SK-N-SH (cell line): ENCODE data around the gene LHPP. TPM values are rescaled to one million over a fixed set of nuclear protein-coding genes. Genes with fewer than 3 reads are reported as not detected.

Experiments
- CTCF ChIA-PET: fragments of 300-600, 350-600 bp; formaldehyde crosslinking; extraction: SDS; loops from one replicate; lab custom pipeline; 2021; lab: Yijun Ruan, JAX
- POLR2A ChIA-PET: fragments of 350-600 bp; sonication (Branson Sonifier 250); formaldehyde crosslinking; extraction: SDS; loops from one replicate; lab custom pipeline; 2020; ENCODE audit warnings: antibody characterized with exemption, inconsistent platforms; lab: Yijun Ruan, JAX
- DNase-seq: peaks from one replicate; pipeline ENCODE4 v3.0.0; 2012
- H2AFZ ChIP-seq: fragments of 200-600 bp; sonication (generic); 2 replicates; pipeline ENCODE4 v1.8.1; 2016; ENCODE audit warnings: antibody characterized with exemption, mild to moderate bottlenecking, low read depth
- H3F3A ChIP-seq: fragments of 200-600 bp; sonication (generic); replicated peaks from 2 replicates; pipeline ENCODE3; 2016; ENCODE audit warnings: antibody characterized with exemption, mild to moderate bottlenecking; ENCODE audit not compliant: insufficient read depth
- H3K27ac ChIP-seq, 2 experiments: fragments of 200-500 bp in 1 of 2; fragments of 200-600 bp in 1 of 2; sonication (Bioruptor generic) in 1 of 2; sonication (generic), shearing (Covaris generic) in 1 of 2; 2 replicates each; pipeline versions ENCODE4 v1.5.1 to v1.6.1; 2014 to 2016; ENCODE audit warnings: low read depth in 2 of 2, inconsistent platforms in 1 of 2, low read length in 1 of 2, mild to moderate bottlenecking in 1 of 2, mixed read lengths in 1 of 2
- H3K27me3 ChIP-seq: fragments of 200-600 bp; sonication (generic), shearing (Covaris generic); 2 replicates; pipeline ENCODE4 v1.6.1; 2016; ENCODE audit warnings: mixed run types; ENCODE audit not compliant: insufficient read depth
- H3K36me3 ChIP-seq, 2 experiments: fragments of 200-500 bp in 1 of 2; fragments of 200-600 bp in 1 of 2; sonication (Bioruptor generic) in 1 of 2; sonication (generic) in 1 of 2; replicated peaks in 1 of 2; 2 replicates each; pipeline versions ENCODE3 to v1.5.1; 2014 to 2016; ENCODE audit warnings: low read length in 1 of 2, mild to moderate bottlenecking in 1 of 2; ENCODE audit not compliant: insufficient read depth in 2 of 2, control insufficient read depth in 1 of 2
- H3K4me1 ChIP-seq, 2 experiments: fragments of 200-500 bp in 1 of 2; fragments of 200-600 bp in 1 of 2; sonication (Bioruptor generic) in 1 of 2; sonication (generic), shearing (Covaris generic) in 1 of 2; 2 replicates each; pipeline versions ENCODE4 v1.5.1 to v1.6.1; 2014 to 2016; ENCODE audit warnings: low read depth in 1 of 2, low read length in 1 of 2, mixed run types in 1 of 2; ENCODE audit not compliant: insufficient read depth in 2 of 2, control insufficient read depth in 1 of 2
- H3K4me2 ChIP-seq: fragments of 200-600 bp; sonication (generic), shearing (Covaris generic); 2 replicates; pipeline ENCODE4 v1.6.1; 2017; ENCODE audit warnings: mixed run types
- H3K4me3 ChIP-seq, 2 experiments: fragments of 200-500 bp in 1 of 2; fragments of 200-600 bp in 1 of 2; sonication (Bioruptor generic) in 1 of 2; sonication (generic), shearing (Covaris generic) in 1 of 2; 2 replicates each; pipeline versions ENCODE4 v1.5.1 to v1.8.1; 2014 to 2016; ENCODE audit warnings: low read depth in 2 of 2, inconsistent platforms in 1 of 2, low read length in 1 of 2, mild to moderate bottlenecking in 1 of 2, mixed read lengths in 1 of 2, moderate library complexity in 1 of 2
- H3K79me2 ChIP-seq: fragments of 200-600 bp; sonication (generic); 2 replicates; pipeline ENCODE4 v1.8.1; 2017; ENCODE audit warnings: mild to moderate bottlenecking; ENCODE audit not compliant: insufficient read depth
- H3K9ac ChIP-seq: fragments of 200-600 bp; sonication (generic); 2 replicates; pipeline ENCODE4 v1.6.1; 2017; ENCODE audit warnings: mixed run types
- H3K9me2 ChIP-seq: fragments of 200-600 bp; sonication (generic); 2 replicates; pipeline ENCODE4 v1.6.1; 2017; ENCODE audit warnings: mixed run types
- H3K9me3 ChIP-seq: fragments of 200-600 bp; sonication (generic); 2 replicates; pipeline ENCODE4 v1.6.1; 2017; ENCODE audit warnings: mixed run types, mild to moderate bottlenecking, moderate library complexity
- H4K20me1 ChIP-seq: fragments of 200-600 bp; sonication (generic); 2 replicates; pipeline ENCODE4 v1.6.1; 2017; ENCODE audit warnings: mild to moderate bottlenecking, mixed run types; ENCODE audit not compliant: insufficient read depth
- CHD2 ChIP-seq: fragments of 150-350 bp; IDR thresholded peaks from 2 replicates; pipeline ENCODE4 v1.6.1; 2018; ENCODE audit warnings: low read length; ENCODE audit not compliant: partially characterized antibody
- ELF1 ChIP-seq: IDR thresholded peaks from 2 replicates; pipeline ENCODE4 v1.4.0; 2012
- EP300 ChIP-seq, 2 experiments: IDR thresholded peaks; 2 replicates each; pipeline versions ENCODE4 v1.4.0 to v1.6.1; 2012; ENCODE audit warnings: borderline replicate concordance in 1 of 2, low read depth in 1 of 2, low read length in 1 of 2
- FOXJ3 ChIP-seq: sonication (generic); formaldehyde crosslinking; IDR thresholded peaks from 2 replicates; pipeline ENCODE4 v1.5.1; 2020; ENCODE audit warnings: mild to moderate bottlenecking, missing genetic modification reagents
- FOXM1 ChIP-seq: IDR thresholded peaks from 2 replicates; pipeline ENCODE4 v1.4.0; 2012; ENCODE audit warnings: low read depth, mild to moderate bottlenecking
- GABPA ChIP-seq: IDR thresholded peaks from 2 replicates; pipeline ENCODE4 v1.4.0; 2012; ENCODE audit warnings: low read depth, mild to moderate bottlenecking
- GATA2 ChIP-seq: sonication (generic); formaldehyde crosslinking; IDR thresholded peaks from 2 replicates; pipeline ENCODE4 v1.5.0; 2020; ENCODE audit warnings: mild to moderate bottlenecking, missing genetic modification reagents
- MEF2A ChIP-seq: IDR thresholded peaks from 2 replicates; pipeline ENCODE4 v1.4.0; 2012; ENCODE audit warnings: low read depth, borderline replicate concordance
- NFIC ChIP-seq: IDR thresholded peaks from 2 replicates; pipeline ENCODE4 v1.4.0; 2012; ENCODE audit warnings: borderline replicate concordance
- NRF1 ChIP-seq: IDR thresholded peaks from 2 replicates; pipeline ENCODE4 v1.6.1; 2012; ENCODE audit warnings: low read depth, mild to moderate bottlenecking, low read length
- POLR2AphosphoS5 ChIP-seq: IDR thresholded peaks from 2 replicates; pipeline ENCODE4 v1.6.1; 2012; ENCODE audit warnings: low read depth, low read length
- RAD21 ChIP-seq: IDR thresholded peaks from 2 replicates; pipeline ENCODE4 v1.6.1; 2012; ENCODE audit warnings: mild to moderate bottlenecking, low read length
- RCOR1 ChIP-seq: fragments of 150-350 bp; IDR thresholded peaks from 2 replicates; pipeline ENCODE4 v1.6.1; 2017; ENCODE audit warnings: antibody characterized with exemption, low read length
- RFX5 ChIP-seq: IDR thresholded peaks from 2 replicates; pipeline ENCODE4 v1.6.1; 2012; ENCODE audit warnings: mild to moderate bottlenecking, improper control_type of control experiment, low read length
- RXRA ChIP-seq: IDR thresholded peaks from 2 replicates; pipeline ENCODE4 v1.4.0; 2012; ENCODE audit warnings: low read depth, mild to moderate bottlenecking, borderline replicate concordance
- TAF1 ChIP-seq: IDR thresholded peaks from 2 replicates; pipeline ENCODE4 v1.6.1; 2012; ENCODE audit warnings: low read depth, mild to moderate bottlenecking, low read length, moderate library complexity, borderline replicate concordance
- TEAD4 ChIP-seq: IDR thresholded peaks from 2 replicates; pipeline ENCODE4 v1.4.0; 2012; ENCODE audit warnings: mild to moderate bottlenecking, borderline replicate concordance; ENCODE audit not compliant: insufficient read depth
- YY1 ChIP-seq: IDR thresholded peaks from 2 replicates; pipeline ENCODE4 v1.4.0; 2012; ENCODE audit warnings: low read depth, mild to moderate bottlenecking
- WGBS: methylation state at CpG from one replicate; pipeline ENCODE4 v1.1.6; 2017; ENCODE audit warnings: low lambda C conversion rate; 5-methylcytosine and 5-hydroxymethylcytosine counted together
- polyA plus RNA-seq, 3 experiments: library from polyadenylated mRNA; depleted of rRNA; stranded (reverse); fragments of >200 nt; gene quantifications; 2 replicates each; pipeline ENCODE4 v1.2.3, GENCODE V29; 2012
- TF ChIP-seq, protein P1 (sequence below): IDR thresholded peaks from 2 replicates; pipeline ENCODE4 v1.4.0; 2012; ENCODE audit warnings: low read depth
- TF ChIP-seq, protein P2 (sequence below): IDR thresholded peaks from 2 replicates; pipeline ENCODE4 v1.4.0; 2012; ENCODE audit warnings: low read depth, borderline replicate concordance
- TF ChIP-seq, protein P3 (sequence below): fragments of 200-600 bp; sonication (generic); IDR thresholded peaks from 2 replicates; pipeline ENCODE4 v1.6.1; 2017; ENCODE audit warnings: antibody characterized with exemption, mild to moderate bottlenecking, moderate library complexity
- TF ChIP-seq, protein P4 (sequence below): fragments of 150-350 bp; IDR thresholded peaks from 2 replicates; pipeline ENCODE4 v1.6.1; 2017; ENCODE audit warnings: antibody characterized with exemption, low read length, low read depth, borderline replicate concordance

LHPP gene
- polyA plus RNA-seq, 1 of the 3 experiments (the other 2 are of a cell fraction) = 29.8 TPM

DNA sequence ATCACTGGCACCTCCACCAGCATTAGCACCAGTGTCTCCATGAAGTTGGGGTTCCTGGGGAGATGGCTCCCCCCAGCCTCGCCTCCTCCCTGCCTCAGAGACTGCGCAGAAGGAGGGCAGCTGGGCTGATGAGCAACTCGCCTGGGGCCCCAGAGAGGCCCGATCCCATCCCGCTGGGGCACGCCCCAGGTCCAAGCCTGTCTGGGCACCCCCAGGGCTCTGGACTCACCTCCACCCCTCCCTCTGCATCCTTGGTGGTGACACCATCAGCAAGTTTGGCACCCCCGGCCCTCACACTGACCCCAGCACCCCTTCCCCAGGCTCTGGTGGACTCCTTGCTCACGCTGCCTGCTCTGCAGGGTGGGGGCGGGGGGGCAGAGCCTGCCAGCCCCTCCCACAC lies 89.5 kb downstream of the LHPP start:
- POLR2A ChIA-PET = no interaction called here
- Histone ChIP-seq H3K9ac (no peak overlapping the region), H3K36me3 (no peaks in the 10 kb centered on the region)
- WGBS = 87% methylated on average over 3 of the region's 9 CpGs
- TF ChIP-seq ELF1 = no peak
- TF ChIP-seq, protein P1, sequence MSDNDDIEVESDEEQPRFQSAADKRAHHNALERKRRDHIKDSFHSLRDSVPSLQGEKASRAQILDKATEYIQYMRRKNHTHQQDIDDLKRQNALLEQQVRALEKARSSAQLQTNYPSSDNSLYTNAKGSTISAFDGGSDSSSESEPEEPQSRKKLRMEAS = no peak
- no peak for TF ChIP-seq YY1
- TF ChIP-seq EP300 (IDR thresholded peaks at IDR 0.05; ENCODE audit: borderline replicate concordance in 1 of 2, low read depth in 1 of 2, low read length in 1 of 2) = no peak
- TF ChIP-seq TAF1 = no peak
- no peak for TF ChIP-seq NRF1
- TF ChIP-seq, protein P2, sequence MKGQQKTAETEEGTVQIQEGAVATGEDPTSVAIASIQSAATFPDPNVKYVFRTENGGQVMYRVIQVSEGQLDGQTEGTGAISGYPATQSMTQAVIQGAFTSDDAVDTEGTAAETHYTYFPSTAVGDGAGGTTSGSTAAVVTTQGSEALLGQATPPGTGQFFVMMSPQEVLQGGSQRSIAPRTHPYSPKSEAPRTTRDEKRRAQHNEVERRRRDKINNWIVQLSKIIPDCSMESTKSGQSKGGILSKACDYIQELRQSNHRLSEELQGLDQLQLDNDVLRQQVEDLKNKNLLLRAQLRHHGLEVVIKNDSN = no peak
- TF ChIP-seq TEAD4 = no peak
- TF ChIP-seq RXRA = no peak
- TF ChIP-seq FOXM1 = no peak
- no peak for TF ChIP-seq POLR2AphosphoS5
- TF ChIP-seq FOXJ3 (CRISPR knock-in tag) = no peak
- TF ChIP-seq CHD2 = no peak
- no peak for TF ChIP-seq GABPA
- TF ChIP-seq NFIC = no peak
- no peak for TF ChIP-seq RAD21
- TF ChIP-seq MEF2A = no peak
- TF ChIP-seq RCOR1 = no peak
- TF ChIP-seq, all 33 proteins: peak for 0
- no peaks in the 10 kb centered on the region for H3K9me3 ChIP-seq
- H3K4me1 ChIP-seq = peaks cover 0 to 6% of the 10 kb centered on the region in 2 experiments; a peak in 1 of 4 replicates
- no peak overlapping the region for H3K4me3 ChIP-seq
- H3K9me2 ChIP-seq = no peaks in the 10 kb centered on the region
- H3K27ac ChIP-seq = no peak overlapping the region
- H3K79me2 ChIP-seq = no peaks in the 10 kb centered on the region
- H3K27me3 ChIP-seq = no peaks in the 10 kb centered on the region
- CTCF ChIA-PET = interaction anchor here (3.3 kb wide), 1 partner anchor 190 kb away, joined by 14 read pairs; no protein-coding TSS in a partner anchor
- no peak overlapping the region for H3K4me2 ChIP-seq
- no peak for DNase-seq
- H4K20me1 ChIP-seq = no peaks in the 10 kb centered on the region
- H3F3A ChIP-seq = no peaks in the 10 kb centered on the region
- no peak overlapping the region for H2AFZ ChIP-seq

- ChIA-PET CTCF (interaction anchor here (0.8 to 3.3 kb wide), 3 partner anchors 13 to 193 kb away, joined by 3 to 14 read pairs (median 3); partner anchors contain the start of gene FAM53B), POLR2A (no interaction called here)
- Histone ChIP-seq H3K4me1 (peaks cover 0 to 6% of the 10 kb centered on the region in 2 experiments; a peak in 1 of 4 replicates), H3K36me3 (no peaks in the 10 kb centered on the region), H2AFZ (no peak overlapping the region), H3K4me3 (no peak overlapping the region), H3F3A (no peaks in the 10 kb centered on the region), H3K4me2 (no peak overlapping the region), H4K20me1 (no peaks in the 10 kb centered on the region), H3K79me2 (no peaks in the 10 kb centered on the region), H3K27ac (no peak overlapping the region), H3K27me3 (no peaks in the 10 kb centered on the region), H3K9me2 (no peaks in the 10 kb centered on the region), H3K9me3 (no peaks in the 10 kb centered on the region), H3K9ac (no peak overlapping the region)
- peak; percentile 21 for DNase-seq
- WGBS = 92% methylated on average over 2 of the region's 11 CpGs
- no peak for TF ChIP-seq GATA2 (CRISPR knock-in tag)
- no peak for TF ChIP-seq GABPA
- TF ChIP-seq YY1 = no peak
- no peak for TF ChIP-seq RCOR1
- no peak for TF ChIP-seq EP300 (IDR thresholded peaks at IDR 0.05; ENCODE audit: borderline replicate concordance in 1 of 2, low read depth in 1 of 2, low read length in 1 of 2)
- no peak for TF ChIP-seq TAF1
- no peak for TF ChIP-seq RXRA
- TF ChIP-seq ELF1 = no peak
- no peak for TF ChIP-seq RAD21
- TF ChIP-seq, protein P3, sequence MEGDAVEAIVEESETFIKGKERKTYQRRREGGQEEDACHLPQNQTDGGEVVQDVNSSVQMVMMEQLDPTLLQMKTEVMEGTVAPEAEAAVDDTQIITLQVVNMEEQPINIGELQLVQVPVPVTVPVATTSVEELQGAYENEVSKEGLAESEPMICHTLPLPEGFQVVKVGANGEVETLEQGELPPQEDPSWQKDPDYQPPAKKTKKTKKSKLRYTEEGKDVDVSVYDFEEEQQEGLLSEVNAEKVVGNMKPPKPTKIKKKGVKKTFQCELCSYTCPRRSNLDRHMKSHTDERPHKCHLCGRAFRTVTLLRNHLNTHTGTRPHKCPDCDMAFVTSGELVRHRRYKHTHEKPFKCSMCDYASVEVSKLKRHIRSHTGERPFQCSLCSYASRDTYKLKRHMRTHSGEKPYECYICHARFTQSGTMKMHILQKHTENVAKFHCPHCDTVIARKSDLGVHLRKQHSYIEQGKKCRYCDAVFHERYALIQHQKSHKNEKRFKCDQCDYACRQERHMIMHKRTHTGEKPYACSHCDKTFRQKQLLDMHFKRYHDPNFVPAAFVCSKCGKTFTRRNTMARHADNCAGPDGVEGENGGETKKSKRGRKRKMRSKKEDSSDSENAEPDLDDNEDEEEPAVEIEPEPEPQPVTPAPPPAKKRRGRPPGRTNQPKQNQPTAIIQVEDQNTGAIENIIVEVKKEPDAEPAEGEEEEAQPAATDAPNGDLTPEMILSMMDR = no peak
- TF ChIP-seq FOXM1 = no peak
- TF ChIP-seq CHD2 = no peak
- no peak for TF ChIP-seq RFX5
- TF ChIP-seq, protein P4, sequence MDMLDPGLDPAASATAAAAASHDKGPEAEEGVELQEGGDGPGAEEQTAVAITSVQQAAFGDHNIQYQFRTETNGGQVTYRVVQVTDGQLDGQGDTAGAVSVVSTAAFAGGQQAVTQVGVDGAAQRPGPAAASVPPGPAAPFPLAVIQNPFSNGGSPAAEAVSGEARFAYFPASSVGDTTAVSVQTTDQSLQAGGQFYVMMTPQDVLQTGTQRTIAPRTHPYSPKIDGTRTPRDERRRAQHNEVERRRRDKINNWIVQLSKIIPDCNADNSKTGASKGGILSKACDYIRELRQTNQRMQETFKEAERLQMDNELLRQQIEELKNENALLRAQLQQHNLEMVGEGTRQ = no peak
- TF ChIP-seq TEAD4 = no peak
Measured at GRCh38 chr10:124551755-124552154, 90.1 kb downstream of the LHPP start.
